ENCODE measurements around the gene BANP. TPM values are rescaled to one million over a fixed set of nuclear protein-coding genes. Genes with fewer than 3 reads are reported as not detected.

BANP gene
- total RNA-seq, 1 experiment from 2014 or later, result 34.5 TPM

GRCh38 chr16:87918338-87918737 lies 32.9 kb upstream of the BANP start:
- CTCF ChIA-PET, result interaction anchor here (0.6 kb wide), 1 partner anchor 166 kb away, joined by 5 read pairs; no protein-coding TSS in a partner anchor
- no peak for TF ChIP-seq IRF2 (CRISPR knock-in tag; IDR thresholded peaks at IDR 0.05; ENCODE audit: borderline replicate concordance, low read depth)
- TF ChIP-seq NR1H2 (CRISPR knock-in tag; IDR thresholded peaks at IDR 0.05), result no peak
- TF ChIP-seq MAX (CRISPR knock-in tag; IDR thresholded peaks at IDR 0.05), result no peak
- TF ChIP-seq CDX4 (CRISPR knock-in tag; IDR thresholded peaks at IDR 0.05; ENCODE audit: borderline replicate concordance), result no peak
- TF ChIP-seq ZNF232 (CRISPR knock-in tag; IDR thresholded peaks at IDR 0.05), result no peak
- no peak for DNase-seq (ENCODE audit: low spot score)
- H3K4me1 Mint-ChIP-seq, result no peaks in the 10 kb centered on the region; the same call in 1 of the 2 replicates
- no peak for ATAC-seq
- H3K36me3 Mint-ChIP-seq, result no peaks in the 10 kb centered on the region
- H3K27me3 Mint-ChIP-seq (ENCODE audit: low read depth), result no peaks in the 10 kb centered on the region
- H3K27ac Mint-ChIP-seq, result no peak overlapping the region
- POLR2A ChIA-PET, result no interaction called here
- no peak overlapping the region for H3K4me3 Mint-ChIP-seq
- no peaks in the 10 kb centered on the region; the same call in 1 of the 2 replicates for H3K9me3 Mint-ChIP-seq

- CTCF ChIA-PET, result interaction anchor here (1.0 kb wide), 1 partner anchor 147 kb away, joined by 3 read pairs; no protein-coding TSS in a partner anchor
Measured at GRCh38 chr16:87918866-87919680, 32.2 kb upstream of the BANP start.

GRCh38 chr16:87919681-87919994 lies 31.6 kb upstream of the BANP start:
- Mint-ChIP-seq H3K4me3 (no peak overlapping the region), H3K9me3 (no peaks in the 10 kb centered on the region; the same call in 1 of the 2 replicates), H3K27ac (no peak overlapping the region), H3K36me3 (no peaks in the 10 kb centered on the region), H3K27me3 (ENCODE audit: low read depth) (no peaks in the 10 kb centered on the region), H3K4me1 (peaks cover 7% of the 10 kb centered on the region)
- ATAC-seq (peak; percentile 55), DNase-seq (ENCODE audit: low spot score) (no peak)
- POLR2A ChIA-PET, result no interaction called here
- CTCF ChIA-PET, result interaction anchor here (0.9 to 1.0 kb wide), 2 partner anchors 148 to 151 kb away, joined by 3 to 4 read pairs; no protein-coding TSS in a partner anchor
- TF ChIP-seq ATF2 (CRISPR knock-in tag; IDR thresholded peaks at IDR 0.05; ENCODE audit: borderline replicate concordance, low read depth), result no peak
- TF ChIP-seq AR (CRISPR knock-in tag; IDR thresholded peaks at IDR 0.05), result no peak
- TF ChIP-seq HMGXB4 (CRISPR knock-in tag; IDR thresholded peaks at IDR 0.05), result no peak
- TF ChIP-seq NR3C1 (CRISPR knock-in tag; conservative IDR thresholded peaks at IDR 0.05; ENCODE audit: low read depth), result no peak
- no peak for TF ChIP-seq GRHL2 (CRISPR knock-in tag; IDR thresholded peaks at IDR 0.05; ENCODE audit: insufficient replicate concordance, severe bottlenecking)
- TF ChIP-seq ZNF263 (CRISPR knock-in tag; IDR thresholded peaks at IDR 0.05; ENCODE audit: low read depth), result no peak; the same call in 1 of the 2 replicates
- no peak for TF ChIP-seq SMAD4 (CRISPR knock-in tag; IDR thresholded peaks at IDR 0.05)
- TF ChIP-seq MXD4 (CRISPR knock-in tag; IDR thresholded peaks at IDR 0.05; ENCODE audit: borderline replicate concordance), result no peak
- no peak for TF ChIP-seq ETV6 (CRISPR knock-in tag; IDR thresholded peaks at IDR 0.05)
- TF ChIP-seq CTCF (IDR thresholded peaks at IDR 0.05), result no peak
- TF ChIP-seq ATF1 (CRISPR knock-in tag; IDR thresholded peaks at IDR 0.05), result no peak
- no peak for TF ChIP-seq ESRRA (CRISPR knock-in tag; IDR thresholded peaks at IDR 0.05; ENCODE audit: borderline replicate concordance)
- TF ChIP-seq ZNF396 (CRISPR knock-in tag; IDR thresholded peaks at IDR 0.05; ENCODE audit: borderline replicate concordance), result no peak
- no peak for TF ChIP-seq ERG (CRISPR knock-in tag; IDR thresholded peaks at IDR 0.05)
- TF ChIP-seq FOXK1 (CRISPR knock-in tag; IDR thresholded peaks at IDR 0.05), result no peak

More at GRCh38 chr16:87918866-87919680, 32.2 kb upstream of the BANP start:
- H3K4me1 Mint-ChIP-seq, result peaks cover 2% of the 10 kb centered on the region
- ATAC-seq, result peak; percentile 22; the same call in 1 of the 2 replicates
- no peak for DNase-seq (ENCODE audit: low spot score)
- POLR2A ChIA-PET, result no interaction called here
- no peaks in the 10 kb centered on the region for H3K36me3 Mint-ChIP-seq
- no peaks in the 10 kb centered on the region for H3K27me3 Mint-ChIP-seq (ENCODE audit: low read depth)
- H3K4me3 Mint-ChIP-seq, result no peak overlapping the region
- no peaks in the 10 kb centered on the region; the same call in 1 of the 2 replicates for H3K9me3 Mint-ChIP-seq
- TF ChIP-seq TCF7 (CRISPR knock-in tag; IDR thresholded peaks at IDR 0.05; ENCODE audit: low read depth) (no peak), ZNF263 (CRISPR knock-in tag; IDR thresholded peaks at IDR 0.05; ENCODE audit: low read depth) (peak; percentile 48; the same call in 1 of the 2 replicates), TP53 (CRISPR knock-in tag; IDR thresholded peaks at IDR 0.05) (no peak)
- H3K27ac Mint-ChIP-seq, result no peak overlapping the region

Data from WTC11 (cell line).